Measurements from ENCODE around the gene SYPL1. TPM values are rescaled to one million over a fixed set of nuclear protein-coding genes. Genes with fewer than 3 reads are reported as not detected.

Gene SYPL1
- total and polyA plus RNA-seq, 12 donors = 25.0 to 107 (median 80.7) TPM

GRCh38 chr7:106068538-106068961 lies 43.6 kb downstream of the SYPL1 start:
- no peak for TF ChIP-seq CTCF (IDR thresholded peaks at IDR 0.05)
- TF ChIP-seq POLR2A (IDR thresholded peaks at IDR 0.05) = no peak

DNA sequence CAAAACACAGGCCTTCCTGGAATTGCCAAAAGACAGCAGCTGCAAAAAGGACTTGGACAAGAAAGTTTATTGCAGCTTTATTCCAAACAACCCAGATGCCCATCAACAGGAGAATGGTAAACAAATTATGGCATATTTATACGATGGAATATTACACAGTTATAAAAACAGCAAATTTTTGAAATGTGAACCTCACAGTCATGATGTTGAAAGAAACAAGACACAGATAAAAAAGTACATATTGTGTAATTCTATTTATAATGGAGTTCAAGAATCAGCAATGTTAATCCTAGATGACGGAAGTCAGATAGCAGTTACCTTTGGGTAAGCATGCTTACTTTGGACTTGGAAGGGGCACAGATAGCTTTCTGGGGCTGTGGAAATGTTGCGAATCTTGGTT lies 44.4 kb downstream of the SYPL1 start:
- no peaks in the 10 kb centered on the region for H3K36me3 ChIP-seq (replicated peaks in 1 of 2)
- WGBS, 4 donors = 63 to 97% (median 92%) methylated on average over 3 of the region's 3 CpGs
- peaks cover 36% of the 10 kb centered on the region in 2 donors for H3K4me1 ChIP-seq (replicated peaks in 1 of 2)
- no peak for DNase-seq
- H3K4me3 ChIP-seq = no peak overlapping the region
- no peaks in the 10 kb centered on the region for H3K27me3 ChIP-seq
- intact Hi-C loops (cut with DNase I) = loop anchor here in 1 of 2 donors (5.0 kb wide), 1 partner anchor 45 kb away; the partner anchor contains the start of gene SYPL1
- no peak overlapping the region for H3K27ac ChIP-seq
- TF ChIP-seq POLR2A (IDR thresholded peaks at IDR 0.05) = no peak
- no peak for TF ChIP-seq CTCF (IDR thresholded peaks at IDR 0.05)
- H3K9me3 ChIP-seq (replicated peaks in 1 of 3) = no peaks in the 10 kb centered on the region

More at GRCh38 chr7:106068538-106068961, 43.6 kb downstream of the SYPL1 start:
- no peak overlapping the region for H3K4me3 ChIP-seq
- no peaks in the 10 kb centered on the region for H3K36me3 ChIP-seq (replicated peaks in 1 of 2)
- H3K9me3 ChIP-seq (replicated peaks in 1 of 3) = no peaks in the 10 kb centered on the region
- no peak for DNase-seq
- peaks cover 42% of the 10 kb centered on the region in 2 donors for H3K4me1 ChIP-seq (replicated peaks in 1 of 2)
- no peak overlapping the region for H3K27ac ChIP-seq
- no peaks in the 10 kb centered on the region for H3K27me3 ChIP-seq
- WGBS, 4 donors = 88 to 95% (median 92%) methylated on average over 4 of the region's 4 CpGs
- intact Hi-C loops (cut with DNase I) = loop anchor here in 1 of 2 donors (5.0 kb wide), 1 partner anchor 44 kb away; the partner anchor contains the start of gene SYPL1

DNA sequence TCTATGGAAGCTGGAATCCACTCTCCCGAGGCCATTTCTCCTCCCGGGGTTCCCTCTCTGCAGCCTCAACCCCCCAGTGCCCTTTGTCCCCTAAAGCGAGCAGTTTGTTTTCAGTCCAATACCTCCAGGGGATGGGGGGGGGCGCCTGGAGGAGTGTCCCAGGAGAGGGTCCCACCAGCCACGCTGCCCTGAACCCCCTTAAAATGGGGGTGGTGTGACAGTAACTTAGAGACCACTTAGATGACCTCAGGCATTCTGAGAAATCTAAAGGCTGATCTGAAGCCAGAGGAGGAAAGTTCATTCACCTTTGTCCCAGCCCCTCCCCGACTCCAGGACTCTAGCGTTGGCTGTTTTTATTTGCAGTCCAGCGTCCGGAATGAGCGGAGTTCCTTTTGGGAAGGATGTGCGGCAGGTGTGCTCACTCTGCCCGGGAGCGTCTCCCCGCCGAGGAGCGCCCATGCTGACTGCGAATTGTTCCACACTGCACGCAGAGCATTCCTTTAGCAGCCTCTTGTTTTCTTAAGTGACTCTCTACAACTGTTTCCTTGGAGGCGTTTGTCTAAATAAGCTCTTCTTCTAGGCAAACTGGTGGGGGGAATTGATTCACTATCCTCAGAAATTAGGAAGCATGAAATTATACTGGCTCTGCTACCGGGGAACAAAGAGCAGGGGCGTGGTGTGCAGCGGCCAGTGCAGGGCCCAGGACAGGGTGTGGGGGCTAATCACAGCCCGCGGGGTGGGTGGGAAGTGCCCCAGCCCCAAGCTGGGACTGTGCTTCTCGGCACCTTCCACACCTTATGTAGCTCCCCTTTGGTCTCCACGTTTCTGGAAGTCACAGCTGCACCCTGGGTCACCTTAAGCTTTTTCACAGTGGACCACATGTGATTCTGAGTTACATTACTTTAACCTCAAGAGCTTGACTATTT lies 46.3 kb downstream of the SYPL1 start:
- peak in 6 of 7 donors; percentile 40 to 70 (median 56) for DNase-seq
- H3K4me1 ChIP-seq (replicated peaks in 1 of 2) = peaks cover 22 to 23% of the 10 kb centered on the region in 2 donors
- H3K27ac ChIP-seq = peak overlapping the region; percentile 82 to 93 (median 89)
- TF ChIP-seq CTCF (IDR thresholded peaks at IDR 0.05) = no peak
- no peak for TF ChIP-seq POLR2A (IDR thresholded peaks at IDR 0.05)
- no peaks in the 10 kb centered on the region for H3K36me3 ChIP-seq (replicated peaks in 1 of 2)
- intact Hi-C loops (cut with DNase I) = loop anchor here in 1 of 2 donors (5.0 kb wide), 1 partner anchor 46 kb away; the partner anchor contains the start of gene SYPL1
- 37 to 42% (median 41%) methylated on average over 17 to 26 of the region's 26 CpGs for WGBS, 4 donors
- peak overlapping the region in 2 of 4 donors; percentile 9 to 43 for H3K4me3 ChIP-seq
- no peaks in the 10 kb centered on the region for H3K27me3 ChIP-seq
- no peaks in the 10 kb centered on the region for H3K9me3 ChIP-seq (replicated peaks in 1 of 3)
